Stimulated activated CD8-positive, alpha-beta memory T cell treated with anti-CD3 and anti-CD28 coated beads, Interleukin-4, amount 100 ng/mL, for 48 hours (primary cell): ENCODE measurements around the gene VAV1.
A peak's percentile ranks its signal among the peaks of the same experiment; 100 is the strongest.
"Not testable (repeated sequence)": the region's sequence is repeated elsewhere in the genome, so short reads cannot be mapped to it uniquely, and the experiment has no call there.

Source experiments
- DNase-seq: peaks from one replicate; pipeline ENCODE4 v3.0.0-alpha.2; 2020

The VAV1 gene

GRCh38 chr19:6760606-6761005 lies 11.9 kb upstream of the VAV1 start:
- no peak for DNase-seq

- DNase-seq, result peak; percentile 40
These were observed 11.3 kb upstream of the VAV1 start for GRCh38 chr19:6761053-6761676.

- not testable (repeated sequence) for DNase-seq
These were observed 10.2 kb upstream of the VAV1 start for GRCh38 chr19:6762253-6762797.

- no peak for DNase-seq
These were observed 6.7 kb upstream of the VAV1 start for GRCh38 chr19:6765738-6766356.

- peak; percentile 42 for DNase-seq
These were observed 6.0 kb upstream of the VAV1 start for GRCh38 chr19:6766357-6767080.

GRCh38 chr19:6767081-6767356 lies 5.5 kb upstream of the VAV1 start:
- no peak for DNase-seq

GRCh38 chr19:6767357-6768235 lies 4.9 kb upstream of the VAV1 start, which contains the start of gene SH2D3A:
TSS of gene SH2D3A (minus strand) at chr19:6767435. CDS start at chr19:6763748, 3,687 bp downstream.
- DNase-seq, result peak; percentile 96

- no peak for DNase-seq
These were observed 4.2 kb upstream of the VAV1 start for GRCh38 chr19:6768236-6768785.

- no peak for DNase-seq
These were observed 3.4 kb upstream of the VAV1 start for GRCh38 chr19:6769006-6769619.

GRCh38 chr19:6771648-6772027 lies 870 bp upstream of the VAV1 start:
- DNase-seq, result not testable (repeated sequence)

GRCh38 chr19:6772866-6773322 lies 386 bp downstream of the VAV1 start:
- DNase-seq, result no peak

GRCh38 chr19:6773323-6773931 lies 919 bp downstream of the VAV1 start:
- DNase-seq, result peak; percentile 79

GRCh38 chr19:6774821-6775707 lies 2.6 kb downstream of the VAV1 start:
- no peak for DNase-seq

- not testable (repeated sequence) for DNase-seq
These were observed 3.5 kb downstream of the VAV1 start for GRCh38 chr19:6776045-6776444.

- DNase-seq, result no peak
These were observed 4.5 kb downstream of the VAV1 start for GRCh38 chr19:6776999-6777398.

GRCh38 chr19:6777434-6777833 lies 4.9 kb downstream of the VAV1 start:
- DNase-seq, result no peak

GRCh38 chr19:6778386-6778785 lies 5.9 kb downstream of the VAV1 start:
- DNase-seq, result no peak

- DNase-seq, result no peak
These were observed 6.7 kb downstream of the VAV1 start for GRCh38 chr19:6779206-6779605.

- DNase-seq, result no peak
These were observed 14.9 kb downstream of the VAV1 start for GRCh38 chr19:6787393-6787792.

- no peak for DNase-seq
These were observed 16.4 kb downstream of the VAV1 start for GRCh38 chr19:6788896-6789295.
